Uterus (tissue), 4 donors: ENCODE measurements around the gene NEK10. TPM values are rescaled to one million over a fixed set of nuclear protein-coding genes. Genes with fewer than 3 reads are reported as not detected.

ENCODE experiments used
- DNase-seq, 2 donors: peaks; one replicate each; pipeline ENCODE4 v3.0.0-alpha.2; 2019 to 2020
- H3K27ac ChIP-seq, 2 donors: fragments of 200-600 bp; sonication (generic); 1 replicate in 1 of 2; 2 replicates in 1 of 2; pipeline ENCODE4 v1.5.1; 2016 to 2018
- H3K27me3 ChIP-seq, 2 donors: fragments of 200-600 bp; sonication (generic); one replicate each; pipeline ENCODE4 v1.5.1; 2018 to 2019; ENCODE audit warnings: control low read depth in 1 of 2
- H3K36me3 ChIP-seq, 2 donors: fragments of 200-600 bp; sonication (generic); one replicate each; pipeline ENCODE4 v1.5.1; 2019; ENCODE audit warnings: control low read depth in 1 of 2
- H3K4me1 ChIP-seq, 2 donors: fragments of 200-600 bp; sonication (generic); one replicate each; pipeline ENCODE4 v1.5.1; 2018 to 2019; ENCODE audit warnings: control low read depth in 1 of 2
- H3K4me3 ChIP-seq, 2 donors: fragments of 200-600 bp; sonication (generic); 1 replicate in 1 of 2; 2 replicates in 1 of 2; pipeline ENCODE4 v1.5.1; 2018 to 2019; ENCODE audit warnings: mild to moderate bottlenecking in 1 of 2
- H3K9me3 ChIP-seq, 2 donors: fragments of 200-600 bp; sonication (generic); one replicate each; pipeline ENCODE4 v1.5.1; 2019; ENCODE audit warnings: control low read depth in 1 of 2
- POLR2A ChIP-seq, 2 donors: fragments of 450-650 bp; IDR thresholded peaks; one replicate each; pipeline ENCODE4 v1.6.1; 2016; ENCODE audit warnings: antibody characterized with exemption in 2 of 2, mild to moderate bottlenecking in 1 of 2, moderate library complexity in 1 of 2
- intact Hi-C: fragments of 100-400 bp; cut with DNase I; formaldehyde crosslinking; loops from one replicate; pipeline ENCODE4 v1.15.1; 2023; ENCODE audit warnings: low total_unique reads
- total RNA-seq, 4 donors: library from RNA; depleted of rRNA in 3 of 4; stranded (reverse); fragments of >200 nt in 3 of 4; gene quantifications; one replicate each; pipeline versions ENCODE4 v1.1.0 to v1.2.4, GENCODE V29; 2014 to 2023
- TF ChIP-seq, protein P1 (sequence below), 4 experiments: fragments of 200-600 bp in 2 of 4; fragments of 450-650 bp in 2 of 4; sonication (generic) in 2 of 4; IDR thresholded peaks; one replicate each; pipeline ENCODE4 v1.5.1; 2016 to 2019; ENCODE audit warnings: antibody characterized with exemption in 4 of 4, mild to moderate bottlenecking in 2 of 4, moderate library complexity in 1 of 4
- donor health status: DM: yes; HTN: yes; CAD: no.

Gene NEK10
- total RNA-seq, 4 donors from 2014 or later = under 0.01 to 8.3 (median 0.83) TPM

DNA sequence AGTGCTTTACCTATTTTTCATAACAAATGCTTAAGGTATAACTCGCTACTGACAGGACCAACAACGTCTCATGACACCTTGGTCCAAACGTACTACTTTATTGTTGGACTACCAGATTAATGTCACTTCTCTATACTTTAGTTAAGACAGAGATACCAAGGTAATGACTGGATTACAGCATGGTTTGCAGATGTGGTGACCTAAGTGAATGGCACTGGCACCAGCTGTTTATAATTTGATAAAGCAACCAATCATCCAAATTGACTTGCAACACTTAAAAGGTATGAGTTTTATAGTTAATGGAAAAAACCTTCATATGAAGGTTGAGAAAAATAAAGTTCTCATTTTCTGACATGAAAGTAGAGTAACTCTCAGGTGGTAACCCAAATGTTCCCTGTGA, 209.0 kb downstream of the NEK10 start:
- Histone ChIP-seq H3K4me1 (no peaks in the 10 kb centered on the region), H3K36me3 (no peaks in the 10 kb centered on the region), H3K4me3 (no peak overlapping the region), H3K27me3 (no peaks in the 10 kb centered on the region), H3K27ac (no peak overlapping the region), H3K9me3 (no peaks in the 10 kb centered on the region)
- no peak for DNase-seq
- TF ChIP-seq, protein P1, sequence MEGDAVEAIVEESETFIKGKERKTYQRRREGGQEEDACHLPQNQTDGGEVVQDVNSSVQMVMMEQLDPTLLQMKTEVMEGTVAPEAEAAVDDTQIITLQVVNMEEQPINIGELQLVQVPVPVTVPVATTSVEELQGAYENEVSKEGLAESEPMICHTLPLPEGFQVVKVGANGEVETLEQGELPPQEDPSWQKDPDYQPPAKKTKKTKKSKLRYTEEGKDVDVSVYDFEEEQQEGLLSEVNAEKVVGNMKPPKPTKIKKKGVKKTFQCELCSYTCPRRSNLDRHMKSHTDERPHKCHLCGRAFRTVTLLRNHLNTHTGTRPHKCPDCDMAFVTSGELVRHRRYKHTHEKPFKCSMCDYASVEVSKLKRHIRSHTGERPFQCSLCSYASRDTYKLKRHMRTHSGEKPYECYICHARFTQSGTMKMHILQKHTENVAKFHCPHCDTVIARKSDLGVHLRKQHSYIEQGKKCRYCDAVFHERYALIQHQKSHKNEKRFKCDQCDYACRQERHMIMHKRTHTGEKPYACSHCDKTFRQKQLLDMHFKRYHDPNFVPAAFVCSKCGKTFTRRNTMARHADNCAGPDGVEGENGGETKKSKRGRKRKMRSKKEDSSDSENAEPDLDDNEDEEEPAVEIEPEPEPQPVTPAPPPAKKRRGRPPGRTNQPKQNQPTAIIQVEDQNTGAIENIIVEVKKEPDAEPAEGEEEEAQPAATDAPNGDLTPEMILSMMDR (IDR thresholded peaks at IDR 0.05) = no peak
- TF ChIP-seq POLR2A (IDR thresholded peaks at IDR 0.05) = no peak
- intact Hi-C loops = no loop called here

DNA sequence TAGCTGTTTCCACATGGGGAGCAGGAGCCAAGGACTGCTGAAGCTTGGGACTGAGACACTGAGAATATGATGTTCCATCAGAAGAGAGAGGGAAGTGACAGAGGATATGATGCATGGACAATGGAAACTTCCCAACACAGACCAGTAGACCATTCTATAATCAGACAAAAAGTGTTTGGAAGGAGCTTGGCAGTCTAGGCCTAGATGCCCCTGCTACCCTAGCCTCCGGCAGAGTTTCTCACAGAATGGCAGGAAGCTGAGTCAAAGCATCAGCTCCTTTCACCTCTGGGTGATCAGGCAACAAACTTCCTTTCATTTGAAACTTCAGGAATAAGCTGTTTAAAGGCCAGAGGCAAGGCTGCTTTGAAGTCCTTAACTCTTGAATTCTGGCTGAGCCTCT, 222.0 kb downstream of the NEK10 start:
- Histone ChIP-seq H3K4me3 (no peak overlapping the region), H3K36me3 (no peaks in the 10 kb centered on the region), H3K4me1 (no peaks in the 10 kb centered on the region), H3K27ac (no peak overlapping the region), H3K9me3 (no peaks in the 10 kb centered on the region), H3K27me3 (no peaks in the 10 kb centered on the region)
- TF ChIP-seq, protein P1 (IDR thresholded peaks at IDR 0.05) = no peak
- no peak for TF ChIP-seq POLR2A (IDR thresholded peaks at IDR 0.05)
- DNase-seq = peak in 1 of 2 donors; percentile 16
- intact Hi-C loops = no loop called here

DNA sequence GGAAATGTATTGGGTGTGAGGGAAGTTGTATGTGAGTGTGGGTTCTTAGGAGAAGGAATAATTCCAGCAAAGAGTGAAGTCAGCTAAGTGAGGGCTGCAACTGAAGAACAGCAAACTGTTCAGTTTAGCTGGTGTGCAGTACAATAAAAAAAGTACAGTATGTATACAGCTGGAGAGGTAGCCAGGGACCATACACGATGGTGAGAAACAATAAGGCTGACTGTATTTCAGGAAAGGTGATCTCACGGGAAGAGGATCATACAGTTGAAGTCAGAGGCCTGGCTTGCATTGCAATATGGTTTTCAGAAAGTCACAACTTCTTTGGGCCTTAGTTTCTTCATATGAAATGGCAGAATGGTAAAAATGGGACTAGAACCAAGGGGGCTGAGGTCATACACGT, 222.4 kb downstream of the NEK10 start:
- H3K9me3 ChIP-seq = no peaks in the 10 kb centered on the region
- intact Hi-C loops = no loop called here
- H3K4me3 ChIP-seq = no peak overlapping the region
- no peak for DNase-seq
- no peaks in the 10 kb centered on the region for H3K27me3 ChIP-seq
- no peaks in the 10 kb centered on the region for H3K36me3 ChIP-seq
- H3K4me1 ChIP-seq = no peaks in the 10 kb centered on the region
- TF ChIP-seq, protein P1 (IDR thresholded peaks at IDR 0.05) = no peak
- no peak for TF ChIP-seq POLR2A (IDR thresholded peaks at IDR 0.05)
- H3K27ac ChIP-seq = no peak overlapping the region

DNA sequence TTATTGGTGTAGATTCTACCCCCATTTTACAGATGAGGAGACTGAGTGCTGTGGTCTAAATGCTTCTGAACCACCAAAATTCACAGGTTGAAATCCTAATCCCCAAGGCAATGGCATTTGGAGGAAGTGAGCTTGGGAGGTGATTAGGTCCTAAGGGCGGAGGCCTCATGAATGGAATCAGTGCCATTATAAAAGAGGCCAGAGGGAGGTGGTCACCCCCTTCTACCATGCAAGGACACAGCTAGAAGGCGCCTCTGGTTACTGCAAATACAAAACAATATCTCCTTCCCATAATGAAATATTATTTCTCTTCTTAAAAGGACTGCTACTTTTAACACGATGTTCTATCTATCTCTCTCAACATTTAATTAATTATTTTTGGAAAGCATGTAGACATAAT, 223.5 kb downstream of the NEK10 start:
- no peak for TF ChIP-seq POLR2A (IDR thresholded peaks at IDR 0.05)
- TF ChIP-seq, protein P1 (IDR thresholded peaks at IDR 0.05) = no peak
- Histone ChIP-seq H3K27me3 (no peaks in the 10 kb centered on the region), H3K36me3 (no peaks in the 10 kb centered on the region), H3K4me3 (no peak overlapping the region), H3K27ac (no peak overlapping the region), H3K9me3 (no peaks in the 10 kb centered on the region), H3K4me1 (no peaks in the 10 kb centered on the region)
- no peak for DNase-seq
- intact Hi-C loops = no loop called here

DNA sequence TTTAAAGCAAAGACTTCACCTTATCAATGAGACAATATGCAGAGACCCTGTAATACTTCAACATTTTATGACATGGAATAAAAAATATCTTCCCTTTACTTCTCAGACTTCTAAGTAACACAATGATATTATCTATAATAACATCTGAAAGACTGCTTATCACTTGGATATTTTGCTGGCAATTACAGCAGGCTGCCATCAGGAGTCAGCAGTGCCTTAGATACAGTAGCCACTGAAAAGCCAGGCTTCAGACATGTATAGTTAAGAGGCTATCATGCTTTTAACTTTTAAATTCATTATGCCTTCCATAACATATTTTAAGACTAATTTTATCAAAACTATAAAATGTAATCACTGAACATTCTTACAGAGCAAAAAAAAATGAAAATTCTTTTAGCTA, 227.5 kb downstream of the NEK10 start:
- Histone ChIP-seq H3K36me3 (no peaks in the 10 kb centered on the region), H3K27me3 (no peaks in the 10 kb centered on the region), H3K4me1 (no peaks in the 10 kb centered on the region), H3K27ac (no peak overlapping the region), H3K4me3 (no peak overlapping the region), H3K9me3 (no peaks in the 10 kb centered on the region)
- TF ChIP-seq, protein P1 (IDR thresholded peaks at IDR 0.05) = no peak
- no peak for TF ChIP-seq POLR2A (IDR thresholded peaks at IDR 0.05)
- intact Hi-C loops = no loop called here
- no peak for DNase-seq
